Spleen (tissue), 3 donors: Measurements from ENCODE around the gene MAP3K6.

ENCODE experiments used
- POLR2A ChIP-seq, 3 donors: fragments of 450-650 bp; IDR thresholded peaks; one replicate each; pipeline ENCODE4 v1.5.1; 2017; ENCODE audit warnings: antibody characterized with exemption in 3 of 3, mild to moderate bottlenecking in 1 of 3
- POLR2AphosphoS5 ChIP-seq, 3 donors: sonication (generic); formaldehyde crosslinking; IDR thresholded peaks; one replicate each; pipeline ENCODE4 v1.5.1; 2017; ENCODE audit warnings: antibody characterized with exemption in 3 of 3

- TF ChIP-seq POLR2A (IDR thresholded peaks at IDR 0.05) (no peak), POLR2AphosphoS5 (IDR thresholded peaks at IDR 0.05) (no peak)
Measured at GRCh38 chr1:27314737-27315136, 52.0 kb downstream of the MAP3K6 start.
